Activated CD8-positive, alpha-beta memory T cell treated with anti-CD3 and anti-CD28 coated beads, Interleukin-2, amount 50 U/mL, for 1 hour (primary cell): ENCODE data around the gene PPP1R1C.

ENCODE experiments used
- DNase-seq: peaks from one replicate; pipeline ENCODE4 v3.0.0-alpha.2; 2020; ENCODE audit errors: extremely low read depth

PPP1R1C gene

GRCh38 chr2:182113334-182113733, 127.7 kb downstream of the PPP1R1C start:
- no peak for DNase-seq

GRCh38 chr2:182115258-182115657, 129.6 kb downstream of the PPP1R1C start:
- DNase-seq, result no peak

GRCh38 chr2:182116774-182117173, 131.1 kb downstream of the PPP1R1C start:
- DNase-seq, result no peak

- no peak for DNase-seq
These were observed 131.5 kb downstream of the PPP1R1C start for GRCh38 chr2:182117196-182117595.

- no peak for DNase-seq
These were observed 143.4 kb downstream of the PPP1R1C start for GRCh38 chr2:182128821-182129707.

- DNase-seq, result no peak
These were observed 147.0 kb downstream of the PPP1R1C start for GRCh38 chr2:182132605-182133004.

- no peak for DNase-seq
These were observed 147.7 kb downstream of the PPP1R1C start for GRCh38 chr2:182133195-182133891.

GRCh38 chr2:182134201-182134600, 148.5 kb downstream of the PPP1R1C start:
- no peak for DNase-seq

GRCh38 chr2:182142062-182142461, 156.4 kb downstream of the PPP1R1C start:
- DNase-seq, result no peak

GRCh38 chr2:182144041-182144775, 158.6 kb downstream of the PPP1R1C start:
- no peak for DNase-seq

- no peak for DNase-seq
These were observed 159.1 kb downstream of the PPP1R1C start for GRCh38 chr2:182144776-182145165.

- DNase-seq, result no peak
These were observed 162.7 kb downstream of the PPP1R1C start for GRCh38 chr2:182148344-182148743.

GRCh38 chr2:182163878-182164277, 178.2 kb downstream of the PPP1R1C start:
- no peak for DNase-seq

GRCh38 chr2:182164686-182165085, 179.0 kb downstream of the PPP1R1C start:
- DNase-seq, result no peak

- no peak for DNase-seq
These were observed 179.5 kb downstream of the PPP1R1C start for GRCh38 chr2:182165202-182165601.

GRCh38 chr2:182166406-182166805, 180.8 kb downstream of the PPP1R1C start:
- DNase-seq, result no peak

GRCh38 chr2:182166841-182167240, 181.2 kb downstream of the PPP1R1C start:
- DNase-seq, result no peak
